Activated CD8-positive, alpha-beta memory T cell treated with anti-CD3 and anti-CD28 coated beads, Interleukin-2, amount 50 U/mL, for 24 hours (primary cell): Measurements from ENCODE around the gene PRR23E.

Source experiments
- DNase-seq: peaks from one replicate; pipeline ENCODE4 v3.0.0-alpha.2; 2020; ENCODE audit errors: extremely low read depth

The PRR23E gene

DNA sequence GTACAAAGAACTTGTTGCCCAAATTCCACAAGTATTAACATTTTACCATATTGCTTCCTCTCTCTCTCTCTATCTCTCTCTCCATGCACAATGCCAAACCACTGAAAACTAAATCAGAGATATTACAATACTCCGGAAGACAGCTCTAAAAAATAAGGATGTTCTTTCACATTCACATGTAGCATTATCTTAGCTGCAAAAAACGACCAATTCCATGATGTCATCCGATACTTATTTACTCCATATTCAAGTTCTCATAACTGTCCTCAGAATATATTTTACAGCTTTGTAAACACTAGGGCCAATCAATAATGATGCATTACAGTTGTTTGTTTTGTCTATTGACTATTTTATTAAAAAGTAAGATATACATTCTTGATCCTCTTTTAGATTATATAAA lies 7.7 kb upstream of the PRR23E start:
- no peak for DNase-seq

DNA sequence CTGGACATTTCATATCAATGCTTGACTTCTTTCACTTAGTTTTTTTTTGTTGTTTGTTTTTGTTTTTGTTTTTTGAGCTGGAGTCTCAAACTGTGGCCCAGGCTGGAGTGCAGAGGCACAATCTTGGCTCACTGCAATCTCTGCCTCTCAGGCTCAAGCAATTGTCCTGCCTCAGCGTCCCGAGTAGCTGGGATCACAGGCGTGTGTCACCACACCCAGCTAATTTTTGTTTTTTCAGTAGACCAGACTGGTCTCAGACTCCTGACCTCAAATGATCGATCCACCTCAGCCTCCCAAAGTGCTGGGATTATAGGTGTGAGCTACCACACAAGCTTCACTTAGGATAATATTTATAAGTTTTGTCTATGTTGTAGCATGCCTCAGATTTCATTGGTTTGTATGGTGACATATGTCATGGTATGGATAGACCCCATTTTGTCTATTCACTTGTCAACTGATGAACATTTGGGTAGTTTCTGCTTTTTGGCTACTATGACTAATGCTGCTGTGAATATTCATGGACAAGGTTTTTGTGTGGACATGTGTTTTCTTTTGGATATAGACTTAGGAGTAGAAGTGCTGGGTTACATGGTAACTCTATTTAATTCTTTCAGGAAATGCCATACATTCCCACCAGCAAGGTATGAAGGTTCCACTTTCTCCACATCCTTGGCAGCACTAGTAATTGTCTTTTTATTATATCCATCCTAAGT lies 6.8 kb upstream of the PRR23E start:
- DNase-seq, result no peak

DNA sequence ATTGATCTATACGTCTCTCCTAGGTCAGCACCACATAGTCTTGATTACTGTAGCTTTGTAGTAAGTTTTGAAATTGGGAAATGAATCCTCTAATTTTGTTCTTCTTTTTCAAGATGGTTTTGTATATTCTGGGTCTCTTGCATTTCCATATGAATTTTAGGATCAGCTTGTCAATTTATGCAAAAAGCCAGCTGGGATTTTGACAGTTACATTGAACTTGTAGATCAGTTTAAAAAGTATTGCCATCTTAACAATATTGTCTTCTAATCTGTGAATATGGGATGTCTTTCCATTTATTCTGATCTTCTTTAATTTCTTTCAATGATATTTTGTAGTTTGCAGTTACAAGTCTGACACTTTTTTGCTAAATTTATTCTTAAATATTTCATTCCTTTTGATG lies 5.6 kb upstream of the PRR23E start:
- DNase-seq, result no peak

DNA sequence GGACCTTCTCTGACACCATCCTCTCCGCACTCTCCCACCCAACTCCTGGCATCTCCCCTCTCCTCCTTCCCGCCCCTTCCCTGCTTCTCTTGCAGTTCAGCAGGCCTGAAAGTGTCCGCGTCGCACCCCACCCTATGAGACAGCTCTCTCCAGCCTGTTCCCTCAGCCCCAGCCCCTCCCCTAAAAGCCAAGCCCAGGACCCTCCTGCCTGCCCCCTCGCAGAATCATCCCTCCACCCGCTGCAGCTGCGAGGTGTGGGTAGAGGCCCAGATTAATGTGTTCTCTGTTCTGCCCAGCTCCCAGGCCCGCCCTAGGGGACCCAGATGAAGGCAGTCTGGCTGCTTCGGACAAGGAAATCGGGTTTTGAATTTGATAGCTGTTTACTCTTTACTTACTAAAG lies 410 bp downstream of the PRR23E start:
- DNase-seq, result no peak

GRCh38 chr3:127193775-127194174 lies 844 bp downstream of the PRR23E start:
- DNase-seq, result no peak

GRCh38 chr3:127194601-127195187 lies 1.8 kb downstream of the PRR23E start:
- DNase-seq, result no peak

DNA sequence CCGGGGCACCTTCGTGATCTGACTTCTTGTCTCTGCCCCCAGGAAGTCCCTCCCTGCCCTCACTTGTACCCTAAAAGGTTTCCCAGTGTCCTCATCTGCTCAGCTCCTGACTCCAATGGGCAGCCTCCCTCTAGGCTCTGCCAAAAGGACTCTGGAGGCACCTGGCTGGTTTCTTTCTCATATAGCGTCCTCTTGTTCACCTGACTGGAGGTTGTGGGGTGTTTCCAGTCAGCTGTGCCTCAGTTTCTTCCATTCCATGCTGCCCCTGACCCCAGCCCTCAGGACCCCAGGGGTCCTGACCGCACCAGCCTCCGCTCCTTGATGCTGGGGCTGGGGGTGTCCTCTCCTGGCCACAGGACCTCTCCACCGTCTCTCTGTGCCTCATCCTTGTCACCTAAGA lies 2.5 kb downstream of the PRR23E start:
- no peak for DNase-seq

DNA sequence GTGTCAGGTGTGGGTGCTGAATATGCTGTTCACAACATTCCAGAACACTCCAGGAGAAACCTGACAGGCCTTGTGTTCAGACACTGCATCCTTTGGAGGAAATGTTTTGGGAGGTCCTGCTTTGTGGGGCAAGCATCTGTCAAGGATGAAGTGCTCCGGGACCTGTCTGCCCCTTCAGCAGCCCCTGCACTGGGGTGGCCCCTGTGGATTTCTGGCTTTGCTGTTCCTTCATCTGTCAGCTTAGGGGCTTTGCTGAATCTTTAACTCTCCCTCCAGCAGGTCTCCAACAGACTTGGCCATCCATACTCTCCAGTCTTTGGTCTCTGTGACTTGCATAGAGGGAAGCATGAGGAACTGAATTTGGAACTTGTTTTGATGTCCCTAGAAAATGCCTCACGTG lies 3.1 kb downstream of the PRR23E start:
- DNase-seq, result no peak

DNA sequence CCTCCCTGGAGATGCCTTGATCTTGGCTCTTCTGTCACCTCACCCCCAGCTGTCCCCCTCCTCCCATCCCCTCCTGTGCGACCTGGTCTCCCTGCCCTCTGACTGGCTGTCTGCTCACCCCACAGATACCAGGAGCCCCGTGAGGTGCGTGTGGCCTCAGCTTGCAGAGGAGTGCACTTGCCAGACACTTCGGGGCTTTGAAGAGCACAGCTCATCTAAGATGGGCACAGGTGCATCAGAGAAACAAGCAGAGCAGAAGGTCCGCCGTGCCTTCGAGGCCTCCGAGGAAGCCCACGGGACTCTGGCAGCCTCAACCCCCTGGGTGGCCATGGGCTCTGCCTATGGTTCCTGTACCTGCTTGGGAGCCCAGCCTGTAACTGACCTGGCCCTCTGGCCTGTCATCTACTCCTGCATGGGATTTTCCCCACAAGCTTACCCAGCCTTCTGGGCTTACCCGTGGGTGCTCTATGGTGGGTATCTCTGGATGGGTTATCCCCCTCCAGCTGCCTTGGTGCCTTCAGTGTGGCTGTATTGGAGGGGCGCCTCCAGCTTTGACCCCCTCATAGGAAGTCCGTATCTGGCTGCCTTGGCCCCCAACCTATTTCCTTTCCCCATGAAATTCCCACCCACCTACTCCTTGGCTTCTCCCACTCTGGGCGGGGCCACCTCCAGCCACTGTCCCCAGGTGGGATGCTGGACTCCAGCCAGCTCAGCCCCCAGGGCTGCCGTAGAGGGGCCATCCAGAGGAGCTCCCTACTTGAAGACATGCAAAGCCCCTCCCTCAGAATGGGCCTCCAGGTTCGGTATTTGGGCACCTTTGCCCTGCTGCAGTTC lies 3.8 kb downstream of the PRR23E start:
- no peak for DNase-seq

DNA sequence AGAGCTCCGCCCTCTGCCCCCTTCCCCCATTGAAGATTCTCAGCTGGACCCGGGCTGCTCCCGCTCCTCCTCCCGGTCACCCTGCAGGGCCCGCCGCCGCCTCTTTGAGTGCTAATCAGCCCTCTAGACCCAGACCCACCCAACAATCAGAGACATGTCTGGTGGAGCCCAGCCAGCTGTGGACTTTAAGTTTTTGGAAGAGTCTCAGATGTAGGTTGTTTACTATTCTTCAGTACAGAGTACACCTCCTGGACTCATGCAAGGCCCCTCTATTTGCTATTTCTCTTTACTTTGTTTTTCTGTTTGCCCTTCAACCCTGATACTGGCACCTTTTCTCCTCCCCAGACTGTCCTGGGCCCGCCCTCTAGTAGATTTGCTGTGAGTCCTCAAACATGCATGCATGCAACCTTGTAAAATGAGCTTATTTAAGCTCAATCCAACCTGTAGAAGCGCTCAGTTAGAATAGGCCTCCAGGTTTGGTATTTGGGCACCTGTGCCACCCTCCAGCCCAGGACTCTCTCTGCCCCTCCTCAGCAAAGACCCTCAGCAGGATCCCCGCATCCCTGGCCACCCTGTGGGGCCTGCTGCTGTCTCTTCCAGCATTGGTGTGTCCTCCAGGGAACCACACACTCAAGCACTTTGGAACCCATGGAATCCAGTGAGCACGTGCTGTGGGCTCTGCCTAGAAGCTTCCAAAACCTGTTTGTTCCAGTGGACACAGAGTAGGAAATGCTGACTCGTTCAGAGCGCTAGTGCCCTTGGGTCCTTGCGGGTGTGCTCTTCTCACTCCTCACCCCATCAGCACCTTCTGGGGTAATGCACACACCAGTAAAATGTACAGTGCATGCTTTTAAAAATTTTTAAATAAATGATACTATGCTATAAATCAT lies 4.6 kb downstream of the PRR23E start:
- DNase-seq, result no peak

DNA sequence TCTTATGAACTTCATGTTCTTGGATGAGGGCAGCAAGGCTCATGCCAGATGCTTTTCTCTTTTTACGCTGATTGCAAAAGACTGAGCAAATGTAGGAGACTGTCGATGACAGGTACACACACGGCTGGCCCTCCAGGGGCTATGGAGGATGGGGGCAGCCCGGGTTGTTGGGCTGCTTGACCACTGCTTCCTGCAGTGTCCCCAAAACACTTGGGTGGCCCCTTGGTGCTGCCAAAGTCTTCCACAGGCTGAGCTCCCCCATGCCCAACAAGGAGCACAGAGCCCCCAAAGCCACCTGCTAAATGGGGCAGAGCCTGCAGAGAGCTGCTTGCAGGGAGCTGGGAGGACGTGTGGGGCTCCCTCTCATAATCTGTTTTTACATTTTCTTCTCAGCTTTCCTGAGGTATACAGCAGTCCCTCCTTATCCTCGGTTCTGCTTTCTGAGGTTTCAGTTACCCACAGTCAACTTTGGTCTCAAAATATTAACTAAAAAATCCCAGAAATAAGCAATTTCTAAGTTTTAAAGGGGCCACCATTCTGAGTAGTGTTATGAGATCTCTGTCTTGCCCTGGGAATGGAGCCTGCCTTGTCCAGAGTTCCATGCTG lies 7.3 kb downstream of the PRR23E start:
- DNase-seq, result no peak

- DNase-seq, result no peak
Measured at GRCh38 chr3:127203024-127203423, 10.1 kb downstream of the PRR23E start.

DNA sequence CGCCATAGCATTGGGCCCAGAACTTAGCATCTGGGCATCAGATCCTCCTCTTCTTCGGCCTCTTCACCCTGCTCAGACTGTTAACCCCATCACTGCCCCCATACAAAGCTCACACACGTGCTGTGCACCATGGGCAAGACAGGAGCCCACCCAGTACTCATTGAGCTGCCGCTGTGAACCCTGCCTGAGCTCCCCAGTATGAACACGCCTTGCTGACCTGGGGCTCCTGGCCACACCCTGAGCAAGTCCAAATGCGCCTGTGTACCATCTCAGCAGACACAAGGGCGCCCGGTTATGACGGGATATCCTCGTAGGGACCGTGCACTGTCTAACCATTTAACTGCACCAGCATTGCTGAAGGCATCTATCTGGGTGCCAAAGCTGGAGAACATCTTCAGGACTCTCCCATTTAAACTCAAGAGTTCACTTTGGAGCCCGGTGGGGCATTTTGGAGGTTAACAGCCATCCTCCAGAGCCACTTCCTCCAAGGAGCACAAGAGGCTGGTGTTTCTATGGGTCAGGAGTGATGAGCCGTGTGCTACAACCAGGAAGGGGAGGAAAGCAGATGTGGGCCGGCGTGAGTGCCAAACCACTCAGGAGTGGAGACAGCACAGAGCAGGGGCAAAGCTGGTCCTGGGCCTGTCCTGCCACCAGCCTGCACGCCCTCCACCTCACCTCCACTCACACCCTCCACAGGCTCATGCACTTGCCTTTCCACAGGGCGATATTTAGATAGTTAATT lies 12.1 kb downstream of the PRR23E start:
- DNase-seq, result no peak

GRCh38 chr3:127206154-127206553 lies 13.2 kb downstream of the PRR23E start:
- no peak for DNase-seq

- no peak for DNase-seq
Measured at GRCh38 chr3:127206611-127207516, 13.9 kb downstream of the PRR23E start.

GRCh38 chr3:127207727-127208482 lies 15.0 kb downstream of the PRR23E start:
- DNase-seq, result no peak

GRCh38 chr3:127208483-127209100 lies 15.7 kb downstream of the PRR23E start:
- DNase-seq, result no peak

DNA sequence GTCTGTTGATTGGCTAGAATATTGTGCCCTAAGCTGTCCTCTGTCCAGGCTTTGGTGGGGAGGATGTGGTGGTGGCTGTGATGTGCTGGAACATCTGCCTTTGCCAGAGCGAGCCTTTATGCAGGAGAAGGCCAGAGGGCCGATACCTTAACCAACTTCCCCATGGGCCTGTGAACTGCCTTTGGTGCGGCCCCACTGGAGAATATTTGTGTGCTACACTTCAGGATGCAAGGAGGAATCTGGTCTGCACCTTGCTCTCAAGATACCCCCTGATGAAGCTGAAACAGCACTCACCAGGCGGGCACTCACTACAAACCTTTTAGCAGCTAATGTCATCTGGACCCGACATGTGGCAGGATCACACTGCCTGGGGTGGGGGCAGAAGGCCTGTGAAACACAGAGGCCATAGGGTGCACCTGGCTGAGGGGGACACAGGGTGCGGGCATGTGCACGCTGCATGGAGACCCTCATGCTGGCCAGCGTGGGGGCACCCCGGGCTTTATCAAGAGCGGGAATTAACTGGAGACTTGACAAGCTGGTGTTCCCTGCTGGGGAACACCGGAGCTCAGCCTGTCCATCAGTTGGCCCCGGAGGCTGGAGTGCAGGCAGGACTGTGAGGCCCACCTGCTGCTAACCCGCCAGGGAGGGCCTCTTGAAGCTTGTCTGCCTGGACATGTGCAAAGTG lies 16.4 kb downstream of the PRR23E start:
- no peak for DNase-seq
